ENCODE results near the gene XPNPEP1.

DNA sequence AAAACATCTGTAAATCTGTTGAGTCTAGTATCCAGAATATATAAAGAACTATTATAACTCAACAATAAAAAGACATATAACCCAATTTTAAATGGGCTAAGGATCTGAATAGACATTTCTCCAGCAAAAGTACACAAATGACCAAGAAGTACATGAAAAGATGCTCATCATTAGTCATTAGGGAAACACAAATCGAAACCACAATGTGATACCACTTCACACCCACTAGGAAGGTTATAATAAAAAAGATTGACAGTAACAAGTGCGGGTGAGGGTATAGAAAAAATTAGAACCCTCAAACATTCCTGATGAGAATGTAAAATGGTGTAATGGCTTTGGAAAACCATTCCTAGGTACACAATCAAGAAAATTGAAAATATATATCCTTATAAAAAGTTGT lies 4.1 kb downstream of the XPNPEP1 start:
- TF ChIP-seq, protein P1, sequence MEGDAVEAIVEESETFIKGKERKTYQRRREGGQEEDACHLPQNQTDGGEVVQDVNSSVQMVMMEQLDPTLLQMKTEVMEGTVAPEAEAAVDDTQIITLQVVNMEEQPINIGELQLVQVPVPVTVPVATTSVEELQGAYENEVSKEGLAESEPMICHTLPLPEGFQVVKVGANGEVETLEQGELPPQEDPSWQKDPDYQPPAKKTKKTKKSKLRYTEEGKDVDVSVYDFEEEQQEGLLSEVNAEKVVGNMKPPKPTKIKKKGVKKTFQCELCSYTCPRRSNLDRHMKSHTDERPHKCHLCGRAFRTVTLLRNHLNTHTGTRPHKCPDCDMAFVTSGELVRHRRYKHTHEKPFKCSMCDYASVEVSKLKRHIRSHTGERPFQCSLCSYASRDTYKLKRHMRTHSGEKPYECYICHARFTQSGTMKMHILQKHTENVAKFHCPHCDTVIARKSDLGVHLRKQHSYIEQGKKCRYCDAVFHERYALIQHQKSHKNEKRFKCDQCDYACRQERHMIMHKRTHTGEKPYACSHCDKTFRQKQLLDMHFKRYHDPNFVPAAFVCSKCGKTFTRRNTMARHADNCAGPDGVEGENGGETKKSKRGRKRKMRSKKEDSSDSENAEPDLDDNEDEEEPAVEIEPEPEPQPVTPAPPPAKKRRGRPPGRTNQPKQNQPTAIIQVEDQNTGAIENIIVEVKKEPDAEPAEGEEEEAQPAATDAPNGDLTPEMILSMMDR (IDR thresholded peaks at IDR 0.05): no peak
- TF ChIP-seq POLR2A (IDR thresholded peaks at IDR 0.05): no peak
